K562 (cell line): ENCODE results near the gene GUCY1A2. TPM values are rescaled to one million over a fixed set of nuclear protein-coding genes. Genes with fewer than 3 reads are reported as not detected.

Experiments
- CTCF ChIP-seq, 3 experiments: IDR thresholded peaks in 2 of 3; conservative IDR thresholded peaks in 1 of 3; 2 replicates each; pipeline ENCODE4 v1.5.1; 2011 to 2012; ENCODE audit warnings: low read length in 3 of 3, mild to moderate bottlenecking in 3 of 3, control low read depth in 2 of 3, improper control_type of control experiment in 1 of 3, inconsistent platforms in 1 of 3, low read depth in 1 of 3, mixed read lengths in 1 of 3, moderate library complexity in 1 of 3; ENCODE audit not compliant: insufficient read depth in 2 of 3
- DMBX1 ChIP-seq: fragments of 250-450 bp; sonication (Bioruptor Pico); IDR thresholded peaks from 2 replicates; pipeline ENCODE4 v1.8.0; 2022; ENCODE audit warnings: inconsistent platforms, mild to moderate bottlenecking, moderate library complexity, borderline replicate concordance
- ERF ChIP-seq: fragments of 450-650 bp; formaldehyde crosslinking; IDR thresholded peaks from 2 replicates; pipeline ENCODE4 v1.4.0; 2020; ENCODE audit warnings: mild to moderate bottlenecking, mixed read lengths
- MNT ChIP-seq, 2 experiments: fragments of 450-650 bp; conservative IDR thresholded peaks; 2 replicates each; pipeline ENCODE4 v1.6.1; 2017; ENCODE audit warnings: mild to moderate bottlenecking in 2 of 2, moderate library complexity in 2 of 2
- NELFE ChIP-seq: IDR thresholded peaks from 2 replicates; pipeline ENCODE4 v1.6.1; 2011; ENCODE audit warnings: mild to moderate bottlenecking; ENCODE audit not compliant: insufficient read depth, insufficient read length
- NRF1 ChIP-seq, 2 experiments: fragments of 450-650 bp; IDR thresholded peaks in 1 of 2; conservative IDR thresholded peaks in 1 of 2; 2 replicates each; pipeline ENCODE4 v1.6.1; 2014; ENCODE audit warnings: mild to moderate bottlenecking in 2 of 2
- RERE ChIP-seq: sonication (generic); formaldehyde crosslinking; IDR thresholded peaks from 2 replicates; pipeline ENCODE4 v1.8.0; 2023; ENCODE audit warnings: missing genetic modification reagents, mild to moderate bottlenecking, borderline replicate concordance
- ZBTB17 ChIP-seq: fragments of 450-650 bp; formaldehyde crosslinking; IDR thresholded peaks from 2 replicates; pipeline ENCODE4 v1.4.0; 2020; ENCODE audit warnings: mild to moderate bottlenecking
- ZBTB49 ChIP-seq: sonication (generic); formaldehyde crosslinking; IDR thresholded peaks from 2 replicates; pipeline ENCODE4 v1.8.0; 2022; ENCODE audit warnings: missing genetic modification reagents, mild to moderate bottlenecking, borderline replicate concordance
- ZNF324 ChIP-seq: fragments of 250-450 bp; sonication (Bioruptor Pico); IDR thresholded peaks from 2 replicates; pipeline ENCODE4 v1.4.0; 2020; ENCODE audit warnings: mild to moderate bottlenecking
- polyA plus RNA-seq, 8 experiments: library from polyadenylated mRNA; depleted of rRNA in 4 of 8; stranded (reverse) in 5 of 8; unstranded in 3 of 8; fragments of >200 nt; fragmentation: Nextera tagmentation in 2 of 8; fragmentation: Illumina TruSeq in 1 of 8; extraction: Ambion mirVana in 2 of 8; extraction: Trizol in 1 of 8; gene quantifications; 2 replicates each; pipeline versions ENCODE4 v1.2.1 to v1.2.3, GENCODE V29; 2011 to 2014; ENCODE audit warnings: inconsistent platforms in 1 of 8, missing spikeins in 1 of 8
- total RNA-seq, 7 experiments: library from RNA; depleted of rRNA in 6 of 7; stranded (reverse); fragments of >200 nt in 6 of 7; fragmentation: Illumina TruSeq in 2 of 7; extraction: Trizol in 2 of 7; gene quantifications; 2 replicates each; pipeline versions ENCODE4 v1.2.1 to v1.2.3, GENCODE V29; 2011 to 2021; ENCODE audit warnings: low replicate concordance in 1 of 7

Gene GUCY1A2
- total and polyA plus RNA-seq, 9 of the 15 experiments (the other 6 are each of a cell fraction or from before 2014, with no cell fraction given) = under 0.01 to 0.04 TPM; not detected in 7

- TF ChIP-seq RERE = no peak
- no peak for TF ChIP-seq NELFE
- no peak for TF ChIP-seq NRF1 (conservative IDR thresholded peaks at IDR 0.05 in 1 of 2, IDR thresholded peaks at IDR 0.05 in 1 of 2)
- TF ChIP-seq ZBTB17 (CRISPR knock-in tag) = no peak
- TF ChIP-seq ERF = no peak
- no peak for TF ChIP-seq MNT (conservative IDR thresholded peaks at IDR 0.05)
- TF ChIP-seq ZBTB49 (CRISPR knock-in tag) = no peak
- no peak for TF ChIP-seq ZNF324 (CRISPR knock-in tag)
- TF ChIP-seq DMBX1 (CRISPR knock-in tag) = no peak
- no peak for TF ChIP-seq CTCF (IDR thresholded peaks at IDR 0.05 in 2 of 3, conservative IDR thresholded peaks at IDR 0.05 in 1 of 3; ENCODE audit: insufficient read depth in 2 of 3, low read depth in 1 of 3, low read length in 3 of 3)
- TF ChIP-seq, all 486 proteins: peak for 0
These were observed 163.8 kb downstream of the GUCY1A2 start (continued) for GRCh38 chr11:106854429-106854828.
